GM10266 (cell line): ENCODE measurements around the gene CST6.

Experiments
- DNase-seq: peaks from one replicate; pipeline ENCODE4 v3.0.0; 2012; ENCODE audit errors: extremely low spot score
- CTCF ChIP-seq: IDR thresholded peaks from 2 replicates; pipeline ENCODE4 v1.5.1; 2012; ENCODE audit warnings: mild to moderate bottlenecking, low read depth; ENCODE audit not compliant: control insufficient read depth, insufficient read depth; ENCODE audit errors: missing control alignments

CST6 gene

DNA sequence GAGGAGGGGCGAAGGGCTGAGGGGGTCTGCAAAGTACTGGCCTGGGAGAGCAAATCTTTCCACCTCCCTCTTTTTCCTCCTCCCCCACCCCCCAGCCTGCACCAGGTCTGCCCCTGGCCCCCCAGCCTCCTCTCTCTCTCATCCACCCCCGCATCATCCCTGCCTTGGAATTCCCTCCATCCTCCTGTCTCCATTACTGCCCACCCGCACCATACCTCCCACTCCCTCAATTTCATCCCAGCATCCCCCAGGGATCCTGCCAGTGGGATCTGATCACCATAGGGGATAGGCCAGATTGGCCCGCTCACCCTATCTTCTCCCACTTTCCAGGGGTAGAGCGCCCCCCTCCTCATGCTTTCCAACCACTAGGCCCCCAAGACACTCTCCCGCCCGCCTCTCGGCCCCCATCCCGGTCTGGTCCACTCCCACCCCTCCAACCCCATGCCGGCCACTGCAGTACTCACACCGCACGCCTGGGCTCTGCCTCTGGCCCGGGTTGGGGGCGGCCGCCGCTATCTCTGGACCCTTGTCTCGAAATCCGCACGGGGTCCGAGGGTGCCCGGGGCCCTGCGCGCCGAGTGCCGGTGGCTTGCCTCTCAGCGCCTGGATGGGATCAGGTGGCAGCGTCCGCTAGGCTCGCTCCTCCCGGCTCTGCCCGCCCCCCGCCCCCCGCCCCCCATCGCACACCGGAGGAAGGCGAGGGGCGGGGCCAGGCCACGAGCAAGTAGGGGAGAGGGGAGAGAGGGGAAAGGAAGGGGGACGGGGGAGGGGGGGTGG lies 36.9 kb downstream of the CST6 start, which contains the start of gene GAL3ST3:
Gene GAL3ST3 (minus strand): TSS at position 615 of the 777 bp plus-strand sequence. CDS start 3,746 bp downstream, outside the sequence.
- DNase-seq, result no peak
- TF ChIP-seq CTCF, result no peak

GRCh38 chr11:66050581-66051231 lies 38.9 kb downstream of the CST6 start:
- no peak for DNase-seq
- no peak for TF ChIP-seq CTCF

- no peak for TF ChIP-seq CTCF
- DNase-seq, result no peak
These were observed 39.6 kb downstream of the CST6 start for GRCh38 chr11:66051371-66051765.

GRCh38 chr11:66051766-66052663 lies 40.2 kb downstream of the CST6 start, which contains the start of gene SF3B2:
SF3B2 (plus strand) TSS chr11:66052364; CDS start chr11:66052385, 21 bp downstream.
- peak; percentile 97 for DNase-seq
- TF ChIP-seq CTCF, result no peak

GRCh38 chr11:66052664-66052982 lies 40.8 kb downstream of the CST6 start:
- no peak for DNase-seq
- no peak for TF ChIP-seq CTCF

- no peak for TF ChIP-seq CTCF
- DNase-seq, result no peak
These were observed 43.2 kb downstream of the CST6 start for GRCh38 chr11:66055021-66055420.

DNA sequence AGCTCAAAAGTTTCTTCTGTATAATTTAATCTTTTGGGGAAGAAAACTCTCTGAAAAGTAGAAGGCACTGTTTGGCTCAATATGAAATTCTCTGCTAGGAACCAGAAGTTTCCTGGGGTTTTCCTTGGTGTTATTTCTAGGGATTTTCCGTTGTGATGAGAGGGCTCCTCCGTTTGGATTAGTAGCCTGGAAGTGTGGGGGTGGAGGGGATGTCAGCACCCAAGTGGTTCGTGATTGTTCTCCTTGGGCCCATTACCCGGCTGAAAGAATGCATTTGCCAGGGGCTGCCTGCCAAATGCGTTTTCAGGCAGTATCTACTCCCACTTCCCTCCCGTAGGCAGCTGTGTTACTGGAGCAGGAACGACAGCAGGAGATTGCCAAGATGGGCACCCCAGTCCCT lies 44.7 kb downstream of the CST6 start:
- TF ChIP-seq CTCF, result no peak
- DNase-seq, result no peak
